Glutamatergic neuron (in vitro differentiated cells): ENCODE data around the gene BCAS4. TPM values are rescaled to one million over a fixed set of nuclear protein-coding genes. Genes with fewer than 3 reads are reported as not detected.

Experiments
- DNase-seq: peaks from one replicate; pipeline ENCODE4 v3.0.0; 2022
- H3K27ac Mint-ChIP-seq: one replicate; pipeline ENCODE4 v1.8.0; 2020; ENCODE audit warnings: mild to moderate bottlenecking, mixed read lengths, inconsistent platforms; ENCODE audit not compliant: unreplicated experiment
- H3K27me3 Mint-ChIP-seq: one replicate; pipeline ENCODE4 v1.8.0; 2020; ENCODE audit warnings: mild to moderate bottlenecking, moderate library complexity, mixed read lengths, inconsistent platforms; ENCODE audit not compliant: unreplicated experiment
- H3K36me3 Mint-ChIP-seq: one replicate; pipeline ENCODE4 v1.8.0; 2020; ENCODE audit warnings: mild to moderate bottlenecking, mixed read lengths, inconsistent platforms; ENCODE audit not compliant: unreplicated experiment
- H3K4me1 Mint-ChIP-seq: one replicate; pipeline ENCODE4 v1.8.0; 2020; ENCODE audit warnings: mild to moderate bottlenecking, low read depth, mixed read lengths, inconsistent platforms; ENCODE audit not compliant: unreplicated experiment
- H3K4me3 Mint-ChIP-seq: one replicate; pipeline ENCODE4 v1.8.0; 2020; ENCODE audit warnings: mild to moderate bottlenecking, mixed read lengths, inconsistent platforms; ENCODE audit not compliant: unreplicated experiment
- H3K9me3 Mint-ChIP-seq: one replicate; pipeline ENCODE4 v1.8.0; 2020; ENCODE audit warnings: mild to moderate bottlenecking, moderate library complexity, mixed read lengths, inconsistent platforms; ENCODE audit not compliant: unreplicated experiment
- total RNA-seq: library from RNA; stranded (reverse); fragmentation: NEBNext Ultra II Directional; extraction: Animal tissue kit (Norgen Biotek cat#: 25700); gene quantifications from one replicate; pipeline ENCODE4 v1.2.1, GENCODE V29; 2021; ENCODE audit not compliant: unreplicated experiment
- TF ChIP-seq, protein P1 (sequence below): fragments of 200-600 bp; sonication (generic); IDR thresholded peaks from one replicate; pipeline ENCODE4 v1.5.0; 2021; ENCODE audit not compliant: partially characterized antibody, unreplicated experiment

The BCAS4 gene
- total RNA-seq, 1 donor from 2014 or later = 5.5 TPM

DNA sequence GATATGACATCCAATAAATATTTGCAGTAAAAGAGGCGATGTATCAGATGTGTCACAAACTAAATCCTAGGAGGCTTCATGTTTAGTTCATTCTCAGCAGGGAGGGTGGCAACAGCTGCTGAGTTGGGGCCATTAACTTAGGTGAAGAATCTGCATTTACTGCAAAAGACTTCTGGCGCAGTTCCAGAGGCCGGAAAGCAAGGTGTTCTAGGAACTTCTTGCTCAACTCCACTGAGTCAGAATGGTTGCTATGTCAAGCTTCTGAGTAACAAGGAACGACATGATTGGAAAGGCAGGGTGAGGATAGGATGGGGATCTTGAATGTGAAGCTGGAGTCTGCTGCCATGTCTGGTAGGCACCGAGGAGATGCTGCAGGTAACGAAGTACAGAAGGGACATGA lies 124.7 kb downstream of the BCAS4 start:
- peak overlapping the region; percentile 17 for H3K4me3 Mint-ChIP-seq
- H3K36me3 Mint-ChIP-seq = no peaks in the 10 kb centered on the region
- H3K4me1 Mint-ChIP-seq = peaks cover 51% of the 10 kb centered on the region
- H3K27me3 Mint-ChIP-seq = no peaks in the 10 kb centered on the region
- peak overlapping the region; percentile 62 for H3K27ac Mint-ChIP-seq
- DNase-seq = no peak
- TF ChIP-seq, protein P1, sequence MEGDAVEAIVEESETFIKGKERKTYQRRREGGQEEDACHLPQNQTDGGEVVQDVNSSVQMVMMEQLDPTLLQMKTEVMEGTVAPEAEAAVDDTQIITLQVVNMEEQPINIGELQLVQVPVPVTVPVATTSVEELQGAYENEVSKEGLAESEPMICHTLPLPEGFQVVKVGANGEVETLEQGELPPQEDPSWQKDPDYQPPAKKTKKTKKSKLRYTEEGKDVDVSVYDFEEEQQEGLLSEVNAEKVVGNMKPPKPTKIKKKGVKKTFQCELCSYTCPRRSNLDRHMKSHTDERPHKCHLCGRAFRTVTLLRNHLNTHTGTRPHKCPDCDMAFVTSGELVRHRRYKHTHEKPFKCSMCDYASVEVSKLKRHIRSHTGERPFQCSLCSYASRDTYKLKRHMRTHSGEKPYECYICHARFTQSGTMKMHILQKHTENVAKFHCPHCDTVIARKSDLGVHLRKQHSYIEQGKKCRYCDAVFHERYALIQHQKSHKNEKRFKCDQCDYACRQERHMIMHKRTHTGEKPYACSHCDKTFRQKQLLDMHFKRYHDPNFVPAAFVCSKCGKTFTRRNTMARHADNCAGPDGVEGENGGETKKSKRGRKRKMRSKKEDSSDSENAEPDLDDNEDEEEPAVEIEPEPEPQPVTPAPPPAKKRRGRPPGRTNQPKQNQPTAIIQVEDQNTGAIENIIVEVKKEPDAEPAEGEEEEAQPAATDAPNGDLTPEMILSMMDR = no peak
- H3K9me3 Mint-ChIP-seq = no peaks in the 10 kb centered on the region

DNA sequence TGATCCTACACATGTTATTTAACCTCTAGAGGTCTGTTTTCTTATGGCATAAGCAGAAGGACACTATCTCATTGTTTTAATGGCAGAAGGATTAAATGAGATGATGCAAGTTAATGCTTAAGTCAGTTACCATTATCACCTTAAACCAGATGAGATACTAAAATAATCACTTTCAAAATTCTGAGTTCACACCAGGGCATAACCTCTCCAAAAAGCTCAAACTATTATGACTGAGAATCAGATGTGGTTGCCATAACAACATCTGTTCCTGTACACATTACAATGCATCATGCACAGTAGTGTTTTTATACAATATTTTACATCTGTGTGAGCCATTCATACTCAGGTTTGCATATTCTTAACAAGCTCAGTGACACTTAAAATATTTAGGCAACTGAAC lies 126.1 kb downstream of the BCAS4 start:
- Mint-ChIP-seq H3K4me3 (no peak overlapping the region), H3K27ac (no peak overlapping the region), H3K9me3 (no peaks in the 10 kb centered on the region), H3K4me1 (peaks cover 53% of the 10 kb centered on the region), H3K27me3 (no peaks in the 10 kb centered on the region), H3K36me3 (no peaks in the 10 kb centered on the region)
- no peak for DNase-seq
- TF ChIP-seq, protein P1 = no peak

DNA sequence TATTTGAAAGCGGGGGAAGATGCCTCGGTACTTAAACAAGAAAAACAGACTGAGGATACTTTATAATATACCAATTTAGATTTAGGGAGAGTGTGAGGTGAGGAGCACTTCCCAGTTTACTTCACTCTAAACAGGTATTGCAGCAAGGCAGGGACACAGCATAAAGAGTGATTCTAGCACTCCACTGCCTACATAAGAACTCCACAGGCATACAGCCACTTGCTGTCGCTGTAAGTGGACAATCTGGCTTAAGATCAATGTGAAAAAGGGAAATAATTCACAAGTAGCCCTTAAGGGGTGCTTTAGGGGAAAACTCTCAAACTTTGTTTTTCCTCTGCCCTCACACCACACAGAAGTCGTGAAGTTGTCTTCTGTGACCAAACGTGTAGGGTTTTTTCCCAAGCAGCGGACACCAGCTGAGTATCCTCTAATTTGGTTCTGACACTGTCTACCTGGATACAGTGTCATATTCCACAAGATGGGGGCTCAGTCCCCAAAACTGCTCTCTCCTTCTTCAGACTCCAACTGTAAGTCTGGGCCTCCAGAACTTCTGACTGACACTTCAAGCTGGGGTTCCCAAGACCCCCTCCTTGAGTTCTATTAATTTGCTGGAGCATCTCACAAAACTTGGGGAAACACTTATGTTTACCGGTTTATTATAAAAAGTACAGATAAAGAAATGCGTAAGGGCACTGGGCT lies 127.1 kb downstream of the BCAS4 start:
- Mint-ChIP-seq H3K9me3 (no peaks in the 10 kb centered on the region), H3K4me3 (peak overlapping the region; percentile 15), H3K4me1 (peaks cover 50% of the 10 kb centered on the region), H3K27ac (no peak overlapping the region), H3K27me3 (no peaks in the 10 kb centered on the region), H3K36me3 (no peaks in the 10 kb centered on the region)
- TF ChIP-seq, protein P1 = no peak
- DNase-seq = no peak

DNA sequence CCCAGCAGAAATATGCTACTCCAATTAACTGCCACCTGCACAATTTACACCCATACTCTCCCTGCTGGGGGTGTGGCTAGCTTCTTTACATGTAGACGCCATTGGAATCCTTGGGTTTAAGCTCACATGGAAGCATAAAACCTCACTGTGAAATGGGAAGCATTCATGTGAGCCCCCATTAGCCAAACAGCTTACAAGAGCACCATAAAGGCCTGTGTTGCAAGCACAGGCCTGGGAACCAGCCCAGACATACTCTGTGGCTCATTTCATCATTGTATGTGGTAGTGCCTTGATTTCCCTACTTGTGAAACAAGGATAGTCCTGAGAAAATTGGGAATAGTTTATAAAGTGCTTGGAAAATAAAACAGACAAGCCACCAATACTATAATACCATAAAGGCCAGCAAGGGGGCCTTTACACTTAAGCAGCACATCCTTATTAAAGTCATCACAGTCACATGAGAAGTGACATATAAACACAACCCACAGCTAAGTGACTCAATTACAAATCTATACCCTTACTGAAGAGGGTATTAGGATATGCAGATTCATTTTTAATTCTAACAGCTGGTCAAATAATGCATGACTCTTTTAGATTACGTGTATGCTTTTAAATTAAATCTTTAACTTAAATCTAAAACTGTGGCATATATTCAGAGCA lies 129.5 kb downstream of the BCAS4 start:
- DNase-seq = no peak
- no peak overlapping the region for H3K27ac Mint-ChIP-seq
- H3K36me3 Mint-ChIP-seq = no peaks in the 10 kb centered on the region
- peaks cover 52% of the 10 kb centered on the region for H3K4me1 Mint-ChIP-seq
- H3K9me3 Mint-ChIP-seq = peaks cover 2% of the 10 kb centered on the region
- TF ChIP-seq, protein P1 = no peak
- H3K4me3 Mint-ChIP-seq = peak overlapping the region; percentile 51
- peaks cover 2% of the 10 kb centered on the region for H3K27me3 Mint-ChIP-seq

DNA sequence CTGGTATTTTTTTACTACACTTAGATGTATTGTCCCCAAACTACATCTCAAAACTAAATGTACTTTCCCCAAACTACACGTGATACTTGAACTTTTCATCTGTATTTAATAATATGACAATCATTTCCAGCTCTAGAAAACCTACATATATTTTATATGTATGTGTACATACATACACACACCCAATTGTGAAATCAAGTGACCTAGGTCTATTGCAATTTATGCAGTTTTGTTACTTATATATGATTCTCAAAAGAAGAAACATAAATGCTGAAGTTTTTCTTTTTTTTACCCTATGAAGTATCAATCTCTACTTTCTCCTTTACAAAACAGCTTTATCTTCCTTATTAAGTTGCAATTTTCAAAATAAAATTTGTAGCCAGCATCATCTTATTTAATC lies 131.7 kb downstream of the BCAS4 start:
- peaks cover 42% of the 10 kb centered on the region for H3K4me1 Mint-ChIP-seq
- peak overlapping the region; percentile 36 for H3K4me3 Mint-ChIP-seq
- peaks cover 9% of the 10 kb centered on the region for H3K9me3 Mint-ChIP-seq
- H3K27me3 Mint-ChIP-seq = peaks cover 9% of the 10 kb centered on the region
- H3K36me3 Mint-ChIP-seq = no peaks in the 10 kb centered on the region
- no peak overlapping the region for H3K27ac Mint-ChIP-seq
- TF ChIP-seq, protein P1 = no peak
- DNase-seq = no peak
